Activated naive CD4-positive, alpha-beta T cell treated with Interleukin-2 at 50 U/mL for 16 hours (primary cell): ENCODE results near the gene SLBP.

Source experiments
- DNase-seq: peaks from one replicate; pipeline ENCODE4 v3.0.0-alpha.2; 2020

Gene SLBP

DNA sequence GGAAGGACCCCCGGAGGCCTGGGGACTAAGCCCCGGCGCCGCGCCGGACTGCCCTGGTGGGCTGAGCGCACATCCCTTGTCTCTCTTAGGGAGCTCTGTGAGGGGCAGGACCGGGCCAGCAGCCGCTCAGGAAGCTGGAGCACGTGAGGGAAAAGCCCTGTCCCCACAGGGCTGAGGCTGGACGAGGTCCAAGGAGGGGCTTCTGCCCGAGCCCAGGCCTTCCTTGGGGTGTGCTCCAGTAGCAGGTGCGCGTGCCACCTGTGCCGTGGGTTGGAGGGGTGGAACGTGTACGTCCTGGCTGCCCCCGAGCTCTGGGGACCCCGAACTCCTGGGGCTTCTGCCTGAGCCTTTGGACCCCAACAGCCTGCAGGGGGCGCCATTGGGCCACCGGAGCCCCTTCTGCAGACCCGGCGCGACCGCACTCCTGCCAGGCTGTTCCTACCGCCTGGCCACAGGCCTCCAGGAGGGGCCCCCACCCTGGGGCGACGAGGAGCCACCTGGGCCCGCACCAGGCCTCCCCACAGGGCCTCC, 36.4 kb upstream of the SLBP start:
- DNase-seq = peak; percentile 79

DNA sequence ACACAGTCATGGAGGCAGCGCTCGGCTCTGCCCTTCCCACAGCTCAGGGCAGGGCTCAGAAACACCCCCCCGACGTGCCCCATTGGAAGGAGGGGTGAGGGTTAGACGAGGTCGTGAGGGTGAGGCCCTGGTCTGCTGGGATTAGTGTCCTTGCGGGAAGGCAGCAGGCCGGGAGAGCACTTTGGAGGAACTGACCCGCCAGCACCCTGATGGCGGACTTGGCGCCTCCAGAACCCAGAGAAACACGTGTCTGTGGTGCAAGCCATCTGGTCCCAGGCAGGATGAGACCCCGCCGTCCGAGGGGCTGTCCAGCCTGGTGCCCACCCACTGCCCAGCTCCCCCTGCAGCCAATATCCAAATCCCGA, 35.5 kb upstream of the SLBP start:
- DNase-seq = no peak

DNA sequence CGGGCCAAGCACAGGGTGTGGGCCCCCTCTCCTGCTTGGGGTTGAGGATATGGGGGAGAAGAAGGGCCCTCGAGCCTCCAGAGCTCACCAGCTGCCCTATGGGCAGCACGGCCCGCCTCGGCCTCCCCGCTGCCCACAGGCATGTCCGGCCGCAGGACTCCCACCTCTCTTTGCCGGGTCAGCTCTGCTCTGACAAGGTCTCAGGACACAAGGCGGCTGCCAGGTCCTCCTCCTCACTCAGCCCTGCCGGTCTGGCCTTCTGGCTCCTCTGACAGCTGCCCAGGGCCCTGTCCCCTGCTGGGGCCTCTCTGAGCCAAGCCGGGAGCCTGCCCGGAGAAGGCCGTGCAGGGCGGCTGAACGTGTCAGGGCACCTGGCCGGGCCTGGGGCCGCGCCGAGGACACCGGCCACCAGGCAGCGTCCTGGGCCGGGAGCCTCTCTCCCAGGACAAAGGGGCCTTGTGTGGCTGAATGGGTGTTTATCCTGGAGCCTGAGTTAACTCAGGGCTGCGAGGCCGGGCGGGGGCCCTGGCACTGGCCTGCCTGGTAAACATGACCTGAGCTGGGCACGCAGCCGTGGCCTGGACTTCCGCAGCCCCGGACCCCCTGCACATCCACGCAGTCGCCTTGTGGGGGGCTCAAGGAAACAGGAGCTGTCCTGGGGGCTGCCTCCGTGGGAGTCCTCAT, 34.9 kb upstream of the SLBP start:
- no peak for DNase-seq

DNA sequence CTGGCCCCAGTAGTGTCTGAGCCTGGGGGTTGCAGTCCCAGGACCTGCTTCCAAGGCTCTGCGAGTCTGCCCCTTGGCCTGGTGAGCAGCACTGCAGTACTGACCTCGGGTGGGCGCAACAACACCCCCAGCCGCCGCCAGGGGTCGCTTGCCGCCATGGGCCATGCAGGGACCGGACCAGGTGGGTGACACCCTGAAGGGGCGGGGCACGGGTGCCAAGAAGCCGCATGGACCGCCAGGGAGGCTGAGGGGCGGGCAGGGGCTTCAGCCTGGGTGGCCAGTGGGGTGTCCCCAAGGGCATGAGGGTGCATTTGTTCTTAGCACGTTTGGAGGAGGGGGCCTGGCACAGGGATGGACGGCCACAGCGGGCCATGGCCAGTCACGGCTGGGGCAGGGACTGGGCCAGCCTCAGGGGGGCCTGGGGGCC, 34.2 kb upstream of the SLBP start:
- peak; percentile 85 for DNase-seq

DNA sequence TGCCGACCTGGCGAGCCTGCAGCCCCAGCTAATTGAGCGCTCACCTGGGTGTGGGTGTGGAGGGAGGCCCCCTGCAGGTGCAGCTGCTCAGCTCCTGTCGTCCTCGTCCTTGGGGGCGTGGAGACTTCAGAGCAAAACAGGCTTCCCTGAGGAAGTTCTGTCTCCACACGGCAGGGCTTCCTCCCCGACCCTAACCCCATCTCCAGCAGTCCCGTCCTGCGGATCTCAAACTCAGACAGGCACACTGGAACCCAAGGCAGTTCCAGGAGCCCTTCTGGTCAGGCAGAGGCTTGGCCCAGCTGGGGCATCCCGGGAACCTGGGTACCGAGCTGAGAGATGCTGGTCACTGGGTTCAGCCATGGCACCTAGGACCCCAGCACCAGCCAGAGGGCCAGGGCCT, 33.6 kb upstream of the SLBP start:
- no peak for DNase-seq

DNA sequence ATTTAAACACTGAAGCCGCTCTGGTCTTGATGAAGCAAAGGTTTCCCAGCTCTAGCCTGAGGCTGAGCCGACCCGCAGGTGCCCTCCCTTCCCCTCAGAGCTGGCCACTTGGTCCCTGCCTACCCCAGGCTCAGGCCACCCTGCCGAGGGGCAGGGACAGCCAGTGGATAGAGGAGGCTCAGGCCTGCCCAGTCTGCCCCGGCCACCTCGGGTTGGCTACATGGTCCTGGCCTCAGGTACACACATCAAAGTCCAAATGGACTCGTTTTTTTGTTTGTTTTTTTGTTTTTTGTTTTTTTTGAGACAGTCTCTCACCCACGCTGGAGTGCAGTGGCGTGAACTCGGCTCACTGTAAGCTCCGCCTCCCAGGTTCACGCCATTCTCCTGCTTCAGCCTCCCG, 33.0 kb upstream of the SLBP start:
- DNase-seq = no peak

DNA sequence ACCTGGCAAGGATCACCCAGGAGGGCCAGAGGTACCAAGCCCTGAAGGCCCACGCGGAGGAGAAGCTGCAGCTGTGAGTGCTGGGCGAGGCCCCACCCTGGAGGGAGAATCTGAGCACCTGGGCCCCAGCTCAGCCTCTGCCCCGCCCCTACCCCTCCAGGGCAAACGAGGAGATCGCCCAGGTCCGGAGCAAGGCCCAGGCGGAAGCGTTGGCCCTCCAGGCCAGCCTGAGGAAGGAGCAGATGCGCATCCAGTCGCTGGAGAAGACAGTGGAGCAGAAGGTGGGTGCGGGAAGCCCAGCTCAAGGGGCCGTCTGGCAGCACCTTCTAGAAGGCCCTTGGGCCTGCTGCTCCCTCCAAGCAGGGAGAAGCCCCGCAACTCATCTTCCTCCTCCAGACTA, 32.4 kb upstream of the SLBP start:
- DNase-seq = no peak

DNA sequence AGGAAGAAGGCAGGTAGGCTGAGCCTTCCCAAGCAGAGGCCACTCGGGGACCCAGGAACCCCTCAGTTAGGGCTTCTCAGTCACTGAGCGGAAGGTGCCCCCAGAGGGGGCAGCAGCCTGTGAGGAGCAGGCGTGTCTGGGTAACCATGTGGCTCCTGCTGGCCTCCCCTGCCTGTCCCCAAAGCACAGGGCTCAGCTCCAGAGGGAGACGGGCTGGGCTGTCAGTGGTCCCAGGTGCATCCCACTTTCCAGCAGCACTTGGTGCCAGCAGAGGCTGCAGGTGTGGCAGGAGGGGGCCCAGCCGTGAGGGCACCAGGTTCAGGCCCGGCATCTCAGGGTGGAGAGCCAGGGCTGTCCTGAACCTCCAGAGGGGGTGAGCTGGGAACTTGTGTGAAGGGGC, 31.9 kb upstream of the SLBP start:
- no peak for DNase-seq

DNA sequence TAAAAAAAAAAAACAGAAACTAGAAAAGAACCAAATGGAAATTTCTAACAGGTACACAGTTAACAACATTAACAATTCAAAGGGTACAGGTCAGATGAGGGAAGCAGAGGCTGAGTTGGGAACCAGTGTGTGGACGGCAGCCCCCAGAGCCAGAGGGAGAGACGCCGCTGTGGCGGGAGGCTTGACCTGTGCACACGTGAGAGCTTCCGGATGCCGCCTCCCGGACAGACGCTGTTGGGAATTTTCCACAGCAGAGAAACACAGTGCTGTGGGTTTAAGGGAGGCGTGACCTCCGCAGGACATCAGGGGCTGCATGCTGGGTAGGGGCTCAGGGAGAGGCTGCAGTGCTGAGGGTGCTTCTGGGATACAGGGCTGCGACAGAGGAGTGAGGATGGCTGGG, 31.4 kb upstream of the SLBP start:
- no peak for DNase-seq

DNA sequence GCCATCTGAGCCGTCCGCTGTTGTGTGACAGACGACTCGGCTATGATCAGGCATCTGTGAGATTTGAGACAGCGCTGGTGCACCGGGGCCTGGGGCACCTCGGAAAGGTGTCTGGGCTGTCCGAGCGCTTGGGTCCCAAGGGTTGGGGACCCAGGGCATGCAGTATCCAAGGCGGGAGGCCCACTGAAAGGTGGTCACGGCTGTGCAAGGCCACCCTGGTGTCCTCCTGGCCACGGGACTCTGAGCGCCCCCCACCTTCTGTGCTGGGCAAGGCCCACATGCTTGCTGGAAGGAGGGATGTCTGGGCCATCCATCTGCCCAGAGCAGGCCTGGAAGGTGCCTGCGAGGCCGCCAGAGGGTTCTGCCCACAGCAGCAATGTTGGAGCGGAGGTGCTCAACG, 29.1 kb upstream of the SLBP start:
- no peak for DNase-seq

DNA sequence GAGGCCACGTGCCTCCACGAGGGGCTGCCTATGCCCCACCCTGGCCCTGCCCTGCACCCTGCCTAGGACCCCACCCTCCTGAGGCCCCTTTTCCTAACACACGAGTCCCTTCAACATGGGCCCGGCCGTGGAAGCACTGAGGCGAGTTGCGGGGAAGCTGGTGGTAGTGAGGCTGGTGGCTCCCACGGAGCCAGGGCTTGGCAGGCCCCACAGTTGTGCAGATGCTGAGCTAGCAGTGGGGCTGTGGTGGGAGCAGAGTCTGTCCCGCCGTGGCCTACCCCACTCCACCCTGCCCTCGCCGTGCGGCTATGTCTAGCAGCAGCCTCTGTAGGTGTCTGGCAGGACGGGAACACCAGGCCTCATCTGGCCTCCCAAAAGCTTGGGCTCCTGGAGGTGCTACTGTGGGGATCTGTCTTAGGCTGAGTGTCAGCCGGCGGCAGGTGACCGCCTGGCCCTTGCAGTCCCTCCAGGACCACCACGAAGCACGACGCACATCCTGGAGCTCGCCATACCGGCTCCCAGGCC, 28.0 kb upstream of the SLBP start:
- no peak for DNase-seq

DNA sequence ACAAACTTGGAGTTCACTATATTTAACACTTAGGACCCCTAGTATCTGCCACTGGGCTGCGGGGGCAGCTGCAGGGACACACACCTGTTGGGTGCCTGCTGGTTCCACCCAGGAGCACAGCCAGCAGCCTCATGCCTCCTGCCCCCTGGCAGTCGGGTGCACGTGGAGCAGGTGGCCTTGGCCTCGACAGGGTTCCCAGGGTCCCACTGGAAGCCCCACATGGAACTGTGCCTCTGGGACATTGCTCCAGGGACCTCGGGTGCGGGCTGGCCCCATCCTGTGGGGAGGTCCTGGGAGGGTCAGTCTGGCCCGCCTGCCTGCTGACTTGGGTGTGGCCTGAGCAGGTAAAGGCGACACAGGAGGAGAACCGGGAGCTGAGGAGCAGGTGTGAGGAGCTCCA, 27.2 kb upstream of the SLBP start:
- no peak for DNase-seq

DNA sequence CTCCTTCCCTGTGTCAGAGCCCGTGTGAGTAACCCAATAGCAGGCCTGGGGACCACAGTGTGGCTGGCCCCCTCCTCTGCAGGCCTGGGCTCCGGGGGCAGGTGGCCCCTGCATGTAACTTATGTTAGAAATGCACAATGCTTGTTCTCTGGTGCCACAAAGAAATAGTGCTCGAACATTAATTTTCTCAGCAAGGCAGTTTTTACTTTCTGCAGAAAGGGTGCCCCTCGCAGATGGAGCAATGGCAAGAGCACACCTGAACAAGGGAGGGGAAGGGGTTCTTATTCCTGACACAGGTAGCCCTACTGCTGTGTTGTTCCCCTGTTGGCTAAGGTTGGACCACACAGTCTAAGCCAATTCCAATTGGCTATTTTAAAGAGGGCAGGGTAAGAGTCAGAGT, 26.3 kb upstream of the SLBP start:
- no peak for DNase-seq

DNA sequence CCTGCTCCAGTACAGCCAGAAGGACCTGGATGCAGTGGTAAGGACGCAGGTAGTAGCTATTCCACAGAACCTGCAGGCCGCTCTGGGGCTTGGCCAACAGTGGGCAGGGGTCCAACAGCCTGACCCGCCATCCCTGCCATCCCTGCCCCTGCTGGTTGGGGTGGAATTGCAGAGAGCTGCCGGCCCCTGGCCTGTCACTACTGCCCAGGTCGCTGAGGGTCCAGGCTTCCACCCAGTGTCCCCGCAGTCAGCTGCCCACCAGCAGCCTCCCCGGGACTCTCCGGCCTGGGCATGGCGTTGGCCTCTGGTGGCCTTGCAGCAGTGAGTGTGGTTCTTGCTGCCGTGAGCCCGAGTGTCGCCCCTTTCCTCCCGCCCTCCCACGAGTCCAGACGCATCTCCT, 25.5 kb upstream of the SLBP start:
- no peak for DNase-seq

DNA sequence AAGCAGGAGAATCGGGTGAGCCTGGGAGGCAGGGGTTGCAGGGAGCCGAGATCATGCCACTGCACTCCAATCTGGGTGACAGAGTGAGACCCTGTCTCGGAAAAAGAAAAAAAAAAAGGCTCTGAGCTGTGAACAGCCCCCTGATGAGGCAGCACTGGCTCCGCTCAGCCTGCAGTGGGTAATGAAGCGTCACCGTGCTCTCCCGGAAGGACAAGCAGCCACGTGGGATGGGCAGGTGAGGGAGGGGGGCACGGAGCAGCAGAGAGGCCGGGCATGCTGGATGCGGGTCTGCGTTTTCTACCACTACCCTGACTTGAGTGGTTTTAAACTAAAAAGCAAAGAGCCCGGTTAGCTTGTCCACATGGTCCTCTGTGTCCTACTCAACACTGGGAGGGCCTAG, 24.7 kb upstream of the SLBP start:
- DNase-seq = no peak

DNA sequence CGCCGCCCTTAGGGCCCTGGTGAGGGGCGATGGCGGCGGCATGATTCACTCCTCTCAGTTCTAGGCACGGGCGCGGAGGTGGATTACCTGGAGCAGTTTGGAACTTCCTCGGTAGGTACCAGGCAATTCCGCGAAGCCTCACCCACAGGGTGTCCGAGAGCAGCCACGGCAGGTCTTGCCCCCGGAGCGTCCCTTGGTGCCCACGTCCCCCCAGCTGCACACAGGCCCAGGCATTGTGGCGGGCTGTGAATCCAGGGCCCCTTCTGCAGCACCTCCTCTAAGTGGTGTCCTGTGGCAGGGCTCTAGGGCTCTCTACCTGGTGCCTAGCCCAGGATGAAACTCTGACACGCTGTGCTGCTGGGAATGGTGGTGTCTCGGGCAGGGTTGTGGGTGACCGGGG, 23.1 kb upstream of the SLBP start:
- DNase-seq = no peak

DNA sequence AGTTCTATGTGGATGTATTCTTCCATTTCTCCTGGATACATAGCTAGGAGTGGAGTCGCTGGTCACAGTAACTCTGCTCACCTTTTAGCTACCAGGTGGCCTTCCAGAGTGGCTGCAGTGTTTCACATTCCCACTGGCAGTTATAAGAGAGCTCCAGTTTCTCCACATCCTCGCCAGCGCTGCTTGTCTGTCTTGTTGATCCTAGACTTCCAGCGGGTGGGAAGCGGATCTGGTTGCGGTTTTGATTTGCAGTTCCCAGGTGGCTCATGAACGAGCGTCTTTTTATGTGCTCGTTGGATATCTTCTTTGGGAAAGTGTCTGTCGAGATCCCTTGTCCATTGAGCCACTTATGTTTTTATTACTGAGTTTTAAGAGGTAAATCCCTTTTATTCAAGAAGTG, 20.8 kb upstream of the SLBP start:
- DNase-seq = no peak

DNA sequence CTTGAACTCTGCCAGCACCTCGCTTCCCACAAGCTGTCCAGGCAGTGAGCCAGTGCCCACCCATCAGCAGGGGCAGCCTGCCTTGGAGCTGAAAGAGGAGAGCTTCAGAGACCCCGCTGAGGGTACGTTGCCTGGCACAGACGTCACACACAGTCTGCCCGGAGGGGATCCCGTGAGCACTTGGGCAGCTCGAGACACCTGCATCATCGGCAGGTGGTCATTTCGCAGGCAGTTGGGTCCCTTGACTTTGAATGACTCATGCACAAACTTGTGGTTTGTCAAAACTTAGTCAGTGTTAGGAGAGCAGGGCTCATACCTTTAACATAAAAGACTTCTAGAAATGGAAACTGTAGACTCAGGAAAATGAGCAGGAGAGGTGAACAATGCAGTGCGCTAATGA, 19.1 kb upstream of the SLBP start:
- DNase-seq = no peak

DNA sequence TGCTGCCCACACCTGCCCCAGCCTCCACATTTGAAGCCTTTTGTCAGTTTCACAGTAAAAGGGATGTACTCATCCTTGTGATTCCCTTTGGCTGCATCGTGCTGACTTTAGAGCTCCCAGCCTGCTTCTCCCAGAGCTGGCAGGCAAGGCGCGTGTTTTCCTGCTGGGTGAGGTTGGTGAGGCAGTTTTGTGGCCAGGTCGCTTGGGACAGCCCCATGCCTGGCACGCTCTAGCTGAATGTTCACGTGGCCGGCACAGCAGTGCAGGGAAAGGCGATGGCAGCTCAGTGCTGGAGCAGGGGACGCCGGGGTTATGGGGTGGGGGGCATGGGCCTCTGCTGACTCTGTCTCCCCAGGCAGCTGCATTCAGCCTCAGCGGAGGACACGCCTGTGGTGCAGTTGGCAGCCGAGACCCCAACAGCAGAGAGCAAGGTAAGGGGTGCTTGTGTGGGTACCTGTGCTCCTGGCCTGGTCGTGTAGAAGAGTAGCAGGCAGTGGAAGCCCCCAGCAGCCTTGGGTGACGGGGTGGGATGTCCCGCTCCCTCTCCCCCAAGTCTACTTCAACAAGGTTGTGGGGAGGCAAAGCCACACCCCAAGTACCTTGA, 18.5 kb upstream of the SLBP start:
- no peak for DNase-seq

DNA sequence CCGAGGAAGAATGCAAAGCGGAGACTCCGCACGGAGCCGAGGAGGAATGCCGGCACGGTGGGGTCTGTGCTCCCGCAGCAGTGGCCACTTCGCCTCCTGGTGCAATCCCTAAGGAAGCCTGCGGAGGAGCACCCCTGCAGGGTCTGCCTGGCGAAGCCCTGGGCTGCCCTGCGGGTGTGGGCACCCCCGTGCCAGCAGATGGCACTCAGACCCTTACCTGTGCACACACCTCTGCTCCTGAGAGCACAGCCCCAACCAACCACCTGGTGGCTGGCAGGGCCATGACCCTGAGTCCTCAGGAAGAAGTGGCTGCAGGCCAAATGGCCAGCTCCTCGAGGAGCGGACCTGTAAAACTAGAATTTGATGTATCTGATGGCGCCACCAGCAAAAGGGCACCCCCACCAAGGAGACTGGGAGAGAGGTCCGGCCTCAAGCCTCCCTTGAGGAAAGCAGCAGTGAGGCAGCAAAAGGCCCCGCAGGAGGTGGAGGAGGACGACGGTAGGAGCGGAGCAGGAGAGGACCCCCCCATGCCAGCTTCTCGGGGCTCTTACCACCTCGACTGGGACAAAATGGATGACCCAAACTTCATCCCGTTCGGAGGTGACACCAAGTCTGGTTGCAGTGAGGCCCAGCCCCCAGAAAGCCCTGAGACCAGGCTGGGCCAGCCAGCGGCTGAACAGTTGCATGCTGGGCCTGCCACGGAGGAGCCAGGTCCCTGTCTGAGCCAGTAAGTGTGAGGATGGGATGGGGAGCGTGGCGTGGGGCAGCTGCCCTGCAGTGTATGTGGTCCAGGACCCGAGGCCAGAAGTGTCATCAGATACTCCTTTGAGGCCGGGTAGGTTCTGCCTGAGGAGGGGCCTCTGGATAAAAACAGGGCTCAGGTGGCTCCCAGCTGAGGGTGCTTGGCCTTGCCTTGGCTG, 16.2 kb upstream of the SLBP start:
- DNase-seq = no peak

DNA sequence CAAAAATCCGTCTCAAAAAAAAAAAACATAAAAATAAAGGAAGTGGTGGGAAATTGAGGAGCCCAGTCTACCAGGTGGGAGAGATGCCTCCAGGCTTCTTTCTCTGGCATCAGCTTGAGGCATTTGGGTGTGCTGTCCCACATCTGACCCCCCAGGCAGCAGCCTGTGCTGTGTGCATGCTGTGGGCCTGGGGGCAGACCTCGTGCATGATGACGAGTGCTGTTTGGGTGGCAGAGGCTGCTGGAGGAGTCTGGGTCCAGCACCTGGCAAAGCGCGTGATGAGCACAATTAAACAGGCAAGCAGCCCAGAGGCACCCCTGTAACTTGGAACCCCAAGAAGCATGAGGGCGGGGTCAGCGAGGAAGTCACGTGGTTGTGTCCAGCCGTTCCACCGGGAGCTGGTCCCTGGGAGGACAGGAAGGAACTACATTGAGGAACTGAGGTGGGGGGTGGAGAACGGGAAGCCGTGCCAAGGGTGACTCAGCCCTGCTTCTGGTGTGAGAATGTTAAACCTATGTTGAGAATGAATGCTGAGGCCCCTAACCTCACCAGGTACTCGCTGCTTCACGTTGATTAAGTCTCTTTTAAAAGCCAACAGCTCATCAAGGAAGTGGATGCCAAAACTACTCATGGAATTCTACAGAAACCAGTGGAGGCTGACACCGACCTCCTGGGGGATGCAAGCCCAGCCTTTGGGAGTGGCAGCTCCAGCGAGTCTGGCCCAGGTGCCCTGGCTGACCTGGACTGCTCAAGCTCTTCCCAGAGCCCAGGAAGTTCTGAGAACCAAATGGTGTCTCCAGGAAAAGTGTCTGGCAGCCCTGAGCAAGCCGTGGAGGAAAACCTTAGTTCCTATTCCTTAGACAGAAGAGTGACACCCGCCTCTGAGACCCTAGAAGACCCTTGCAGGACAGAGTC, 15.3 kb upstream of the SLBP start:
- DNase-seq = no peak

DNA sequence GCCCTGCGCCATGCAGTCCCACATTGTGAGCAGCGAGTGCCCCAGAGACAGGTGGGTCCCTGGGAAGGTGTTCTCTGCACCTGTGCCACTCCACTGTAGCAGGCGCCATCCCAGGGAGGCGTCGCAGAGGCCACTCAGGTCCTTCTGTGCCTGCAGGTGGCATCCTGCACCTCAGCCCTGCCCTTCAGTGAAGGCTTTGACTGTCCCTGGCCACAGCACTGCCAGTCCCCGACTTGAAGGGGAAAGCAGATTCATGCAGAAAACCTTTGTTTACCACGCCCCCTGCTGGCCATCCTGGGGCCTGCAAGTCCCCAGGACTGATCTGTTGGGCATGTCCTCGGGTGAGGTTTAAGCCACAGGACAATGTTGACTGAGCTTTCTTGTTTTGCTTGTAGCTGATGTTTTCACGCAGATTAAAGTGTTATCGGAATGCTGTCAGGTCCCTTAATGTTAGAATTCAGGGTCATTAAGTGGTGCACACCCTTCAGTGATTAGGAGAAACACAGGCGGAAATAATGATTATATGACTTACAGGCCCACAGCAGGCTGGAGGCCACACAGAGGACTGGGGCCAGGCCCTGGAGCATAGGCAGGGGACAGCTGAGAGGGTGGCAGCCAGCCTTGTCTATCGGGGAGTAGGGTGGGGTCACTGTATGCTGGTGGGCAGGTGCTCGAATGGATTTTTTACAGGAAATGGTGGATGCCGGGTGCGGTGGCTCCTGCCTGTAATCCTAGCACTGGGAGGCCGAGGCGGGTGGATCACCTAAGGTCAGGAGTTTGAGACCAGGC, 14.2 kb upstream of the SLBP start:
- DNase-seq = peak; percentile 90
